ENCODE measurements around the gene LCP1. TPM values are rescaled to one million over a fixed set of nuclear protein-coding genes. Genes with fewer than 3 reads are reported as not detected.

LCP1 gene
- total RNA-seq, 1 donor from 2014 or later: 2.3 TPM

DNA sequence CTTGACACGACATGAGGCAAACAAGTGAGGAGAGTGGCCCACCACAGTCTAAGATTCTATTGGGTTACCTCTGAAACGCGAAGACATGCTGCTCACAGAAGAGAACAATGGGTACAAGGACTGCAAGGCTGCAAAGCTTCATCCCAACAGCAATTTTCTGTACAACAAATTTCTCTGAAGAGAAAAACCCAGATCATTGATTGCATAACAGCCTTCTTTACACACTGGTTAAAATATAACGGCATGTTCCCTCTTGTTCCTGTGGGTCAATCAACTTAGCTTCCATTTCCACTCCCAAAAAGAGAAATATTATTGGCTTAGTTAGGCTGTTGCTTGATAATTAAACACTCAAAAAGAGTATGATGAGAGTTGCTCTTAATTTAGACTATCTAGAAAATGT, 77.1 kb downstream of the LCP1 start, which contains the start of gene CPB2:
Gene CPB2, minus strand, starts transcription at position 166 of the 400 bp plus-strand sequence. Its CDS starts 24 bp downstream, at position 142.
- no peak for DNase-seq (ENCODE audit: extremely low read depth, low read depth, low spot score)

DNA sequence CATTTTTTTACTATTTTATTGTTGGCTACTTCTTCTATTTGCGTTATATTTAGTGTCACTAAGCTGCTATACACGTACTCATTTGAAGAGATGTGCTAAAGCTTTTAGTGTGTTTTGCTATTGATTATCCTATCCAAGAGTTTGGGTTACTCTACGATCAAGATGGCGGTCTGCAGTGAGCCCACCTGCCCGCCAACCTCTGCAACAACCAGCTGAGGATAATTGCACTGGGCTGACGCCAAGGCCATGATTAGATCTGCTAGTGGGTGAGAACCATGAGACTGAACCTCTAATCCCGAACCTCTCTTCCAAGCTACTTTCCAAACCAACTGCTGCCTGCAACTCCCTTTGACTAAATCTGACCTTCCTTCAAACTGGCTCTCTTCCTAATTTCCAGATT, 78.9 kb downstream of the LCP1 start:
- no peak for DNase-seq (ENCODE audit: extremely low read depth, low read depth, low spot score)

- DNase-seq (ENCODE audit: extremely low read depth, low read depth, low spot score): no peak
Observed at GRCh38 chr13:46102255-46102605, 79.7 kb downstream of the LCP1 start.

- no peak for DNase-seq (ENCODE audit: extremely low read depth, low read depth, low spot score)
Observed at GRCh38 chr13:46101484-46102254, 80.3 kb downstream of the LCP1 start.

DNA sequence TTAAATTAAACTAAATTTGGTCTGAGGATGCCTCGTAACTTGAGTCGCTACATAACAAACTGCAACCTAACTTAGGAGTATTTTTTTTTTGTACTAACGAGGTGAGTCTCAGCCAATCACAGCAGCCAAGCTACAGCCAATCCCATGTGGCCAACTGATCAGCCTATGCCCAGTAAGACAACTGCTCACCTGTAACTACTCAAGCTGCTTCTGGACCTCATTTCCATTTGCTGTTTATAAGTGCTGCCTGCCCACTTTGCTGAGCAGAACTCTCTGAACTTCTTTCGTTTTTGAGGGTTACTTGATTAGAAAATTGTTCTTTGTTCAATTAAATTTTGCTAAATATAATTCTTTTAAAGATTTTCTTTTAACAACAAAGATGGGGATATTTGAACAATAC, 81.0 kb downstream of the LCP1 start:
- DNase-seq (ENCODE audit: extremely low read depth, low read depth, low spot score): no peak

DNA sequence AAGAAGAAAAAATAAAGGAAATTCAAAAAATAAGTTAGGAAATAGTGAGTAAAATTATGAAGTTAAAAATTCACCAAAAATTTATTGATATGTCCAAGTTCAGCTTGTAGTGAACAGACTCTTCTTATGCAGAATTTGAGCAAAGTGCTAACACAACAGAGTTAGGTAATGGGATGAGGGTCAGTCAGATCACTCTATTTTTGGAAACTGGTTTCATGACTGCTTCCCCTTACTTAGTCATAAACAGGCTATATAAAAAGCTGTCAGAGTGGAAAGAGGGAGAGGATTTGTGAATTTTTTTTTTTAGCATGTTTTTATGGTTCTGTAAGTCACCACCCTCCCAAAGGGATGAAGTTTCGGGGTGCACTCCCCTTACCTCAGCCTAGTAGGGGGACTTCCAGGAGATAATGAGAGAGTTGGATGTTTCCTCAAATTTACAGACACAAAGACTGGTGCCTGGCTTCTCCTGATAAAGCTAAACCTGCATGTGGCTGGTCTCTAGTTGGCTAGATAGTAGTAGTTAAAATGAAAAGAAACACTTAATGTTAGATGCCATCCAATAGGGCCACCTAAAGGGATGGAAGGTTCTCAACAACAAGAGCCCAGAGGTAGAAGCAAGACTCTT, 81.7 kb downstream of the LCP1 start:
- no peak for DNase-seq (ENCODE audit: extremely low read depth, low read depth, low spot score)

DNA sequence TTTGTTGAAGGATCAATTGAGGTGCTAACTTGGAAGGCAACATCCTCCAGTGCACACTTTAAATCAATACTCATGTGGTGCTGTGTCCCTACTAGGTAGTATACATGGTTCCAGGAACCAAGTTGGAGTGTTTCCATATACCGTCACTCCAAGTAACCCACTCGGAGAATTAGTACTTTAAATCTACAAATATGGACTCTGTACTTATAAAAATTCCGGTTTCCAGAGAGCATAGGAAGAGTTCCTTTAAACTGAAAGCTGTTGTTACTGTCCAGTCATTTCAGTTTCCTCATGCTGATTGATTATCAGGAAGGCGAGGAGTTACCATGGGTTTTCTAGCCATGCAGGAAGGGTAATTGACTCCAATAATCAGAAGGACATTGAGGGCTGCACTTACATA, 84.3 kb downstream of the LCP1 start:
- DNase-seq (ENCODE audit: extremely low read depth, low read depth, low spot score): no peak

DNA sequence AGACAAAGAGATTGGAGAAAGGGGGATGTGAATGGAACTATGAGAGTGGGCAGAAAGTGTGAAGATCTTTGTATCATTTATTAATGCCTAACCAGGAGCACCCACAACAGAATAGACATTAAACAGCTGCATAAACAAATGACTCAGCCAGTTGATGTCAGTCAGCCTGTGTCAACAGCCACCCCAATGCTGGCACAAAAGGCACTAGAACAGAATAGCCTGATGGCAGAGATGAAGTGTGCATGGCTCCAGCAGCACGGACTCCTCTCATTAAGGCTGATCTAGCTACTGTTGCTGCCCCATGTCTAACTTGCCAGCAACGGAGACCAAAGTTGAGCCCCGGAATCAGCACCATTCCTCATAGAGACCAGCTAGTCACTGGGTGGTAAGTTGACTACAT, 85.0 kb downstream of the LCP1 start:
- DNase-seq (ENCODE audit: extremely low read depth, low read depth, low spot score): no peak

DNA sequence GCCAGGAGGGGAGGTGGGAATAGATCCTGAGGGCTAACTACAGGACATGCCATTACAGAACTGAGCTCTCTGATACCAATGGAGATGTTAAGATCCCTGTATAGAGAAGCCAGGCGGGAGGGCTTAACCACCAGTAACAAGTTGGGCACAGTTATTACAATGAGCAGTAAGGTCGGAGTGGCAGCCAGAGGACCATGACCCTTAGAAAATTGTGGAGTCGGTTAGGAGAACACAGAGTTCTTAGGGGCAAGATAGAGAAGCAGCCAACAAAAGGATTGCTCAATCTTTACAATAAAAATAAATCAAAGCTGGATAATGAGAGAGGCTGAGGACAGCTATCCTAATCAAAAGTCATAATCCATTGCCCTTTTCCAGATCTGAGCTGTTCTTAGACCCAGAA, 87.5 kb downstream of the LCP1 start:
- DNase-seq (ENCODE audit: extremely low read depth, low read depth, low spot score): no peak

DNA sequence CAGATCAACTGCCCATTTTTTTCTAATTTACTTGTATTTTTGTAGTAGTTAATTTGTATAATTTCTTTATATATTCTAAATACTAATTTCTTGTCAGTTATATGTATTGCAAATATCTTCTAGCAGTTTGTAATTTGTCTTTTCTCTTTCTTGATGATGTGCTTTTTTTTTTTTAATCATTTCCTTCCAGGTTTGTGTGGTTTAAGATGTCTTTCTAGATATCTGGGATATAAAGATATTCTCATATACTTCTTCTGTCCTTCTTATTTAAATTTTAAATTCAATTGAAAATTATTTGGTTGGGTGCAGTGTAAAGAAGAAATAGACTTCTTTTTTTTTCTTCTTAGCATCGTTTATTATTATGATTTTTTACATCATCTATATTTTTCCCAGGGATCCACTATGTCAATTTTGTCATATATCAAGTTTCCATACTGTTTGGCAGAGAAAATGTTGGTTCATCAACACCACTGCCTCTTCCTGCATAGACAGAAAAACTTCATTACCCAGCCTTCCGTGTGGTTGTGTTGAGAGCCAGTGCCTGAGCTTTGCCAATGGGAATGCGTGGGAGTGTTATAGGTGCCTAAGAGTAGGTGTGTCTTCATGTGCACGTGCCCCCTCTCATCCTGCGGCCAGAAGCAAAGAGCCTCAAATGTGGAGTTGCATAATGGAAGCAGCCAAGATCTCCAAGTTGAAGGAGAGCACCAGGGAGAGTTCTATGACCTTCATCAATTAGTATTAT, 93.0 kb downstream of the LCP1 start:
- no peak for DNase-seq (ENCODE audit: extremely low read depth, low read depth, low spot score)

GRCh38 chr13:46087481-46087880, 94.5 kb downstream of the LCP1 start:
- no peak for DNase-seq (ENCODE audit: extremely low read depth, low read depth, low spot score)

DNA sequence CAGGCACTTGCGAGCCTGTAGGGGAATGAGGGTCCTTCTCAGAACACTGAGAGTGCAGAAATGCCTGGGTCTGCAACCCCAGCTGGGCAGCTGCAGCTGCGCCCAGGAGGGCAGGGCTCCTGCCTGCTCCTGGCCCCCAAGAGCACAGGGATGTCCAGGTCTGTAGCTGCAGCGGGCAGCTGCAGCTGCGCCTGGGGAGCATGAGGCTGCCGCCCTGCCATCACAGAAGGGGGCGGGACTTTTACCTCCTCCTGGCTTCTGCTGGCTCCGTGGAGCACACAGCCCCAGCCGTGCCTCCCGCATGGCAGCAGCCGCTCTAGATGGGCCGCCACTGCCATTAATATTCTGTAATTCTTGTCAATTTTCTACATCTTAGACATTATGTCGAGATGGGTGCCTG, 95.0 kb downstream of the LCP1 start:
- no peak for DNase-seq (ENCODE audit: extremely low read depth, low read depth, low spot score)

DNA sequence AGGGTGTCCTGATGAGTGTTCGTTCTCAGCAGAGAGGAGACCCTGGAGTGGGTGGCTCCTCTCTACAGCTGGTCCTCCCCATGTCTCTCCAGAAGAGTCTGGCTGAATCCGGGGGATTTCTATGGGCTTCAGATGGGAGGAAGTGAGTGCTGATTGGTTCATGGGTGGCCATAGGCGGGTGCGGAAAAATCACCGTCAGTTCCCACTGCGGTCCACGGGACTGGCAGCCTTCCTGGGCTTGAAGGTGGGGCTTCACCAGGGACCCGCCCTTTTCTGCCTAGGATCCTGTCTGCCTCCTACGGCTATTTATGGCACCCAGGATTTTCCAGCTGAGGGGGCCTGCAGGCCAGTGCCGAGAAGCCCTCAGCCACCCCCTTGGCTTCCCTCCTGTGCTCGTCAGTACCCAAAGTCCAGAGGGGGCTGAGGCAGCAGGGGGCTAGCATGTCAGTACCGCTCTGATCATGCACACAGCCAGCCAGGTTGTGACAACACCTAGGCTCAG, 95.5 kb downstream of the LCP1 start:
- no peak for DNase-seq (ENCODE audit: extremely low read depth, low read depth, low spot score)

DNA sequence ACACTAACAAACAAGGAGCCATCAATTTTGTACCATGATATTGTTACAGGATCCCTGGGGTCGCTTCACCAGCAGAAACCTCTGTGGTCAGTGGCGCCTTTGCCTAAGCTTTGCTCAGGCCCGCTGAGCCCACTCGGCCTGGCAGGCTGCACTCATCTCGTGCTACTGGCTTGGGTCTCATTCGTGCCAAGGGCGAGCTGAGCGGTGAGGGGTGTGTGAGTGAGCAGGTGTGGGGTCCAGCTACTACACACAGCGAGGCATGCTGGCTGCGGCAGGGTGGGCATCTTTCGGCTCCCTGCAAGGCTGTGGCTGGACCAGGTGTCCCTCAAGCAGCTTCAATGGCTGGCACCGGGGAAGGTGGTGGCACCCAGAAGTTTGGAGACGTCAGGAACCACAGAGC, 96.2 kb downstream of the LCP1 start:
- no peak for DNase-seq (ENCODE audit: extremely low read depth, low read depth, low spot score)

GRCh38 chr13:46082324-46082723, 99.7 kb downstream of the LCP1 start:
- no peak for DNase-seq (ENCODE audit: extremely low read depth, low read depth, low spot score)

DNA sequence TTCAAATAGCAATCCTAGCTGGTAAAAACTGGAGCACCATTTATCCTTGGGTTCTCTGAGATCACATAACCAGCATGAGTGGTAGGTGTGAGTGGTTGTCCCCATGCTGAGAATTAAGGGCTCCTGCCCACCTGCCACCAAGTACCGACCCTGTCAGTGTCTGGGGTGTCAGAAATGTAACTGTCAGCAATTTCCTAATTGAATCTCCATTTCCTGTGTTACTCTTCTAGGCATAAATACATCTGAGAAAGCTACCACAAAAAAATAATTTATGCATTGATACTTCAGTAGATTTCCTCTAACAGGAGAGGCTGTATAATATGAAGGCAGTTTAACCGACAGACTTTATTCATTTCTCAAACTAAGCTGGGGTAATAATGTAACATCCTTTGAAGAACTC, 102.2 kb downstream of the LCP1 start:
- DNase-seq (ENCODE audit: extremely low read depth, low read depth, low spot score): no peak

GRCh38 chr13:46077265-46077664, 104.7 kb downstream of the LCP1 start:
- DNase-seq (ENCODE audit: extremely low read depth, low read depth, low spot score): no peak

- DNase-seq (ENCODE audit: extremely low read depth, low read depth, low spot score): no peak
Observed at GRCh38 chr13:46076827-46077226, 105.2 kb downstream of the LCP1 start.

Data from glomerular endothelial cell (primary cell).